GM21423 (cell line): Measurements from ENCODE around the gene MRPS14.

Experiments
- ATAC-seq: cut with Tn5 transposase; IDR thresholded peaks from one replicate; pipeline ENCODE4 v1.9.1; 2021; ENCODE audit warnings: mild to moderate bottlenecking, moderate library complexity; ENCODE audit not compliant: unreplicated experiment

Gene MRPS14

DNA sequence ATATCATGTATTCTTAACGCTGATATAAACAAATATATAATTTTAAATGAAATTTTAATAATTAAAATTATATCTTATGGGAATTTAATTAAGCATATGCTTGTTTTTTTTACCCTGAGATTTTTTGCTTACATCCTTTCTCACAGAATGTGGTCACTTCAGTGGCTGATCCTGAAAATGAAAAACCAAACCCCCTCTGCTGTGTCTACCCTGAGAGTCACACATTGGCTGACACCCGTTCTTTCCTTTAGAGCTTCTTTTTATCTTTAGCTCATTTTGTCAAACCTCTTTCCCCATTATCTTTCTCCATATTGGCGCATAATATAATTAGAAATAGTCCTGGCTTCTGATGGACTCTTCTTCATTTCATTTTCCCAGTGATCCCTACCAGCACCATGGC lies 34.2 kb downstream of the MRPS14 start:
- no peak for ATAC-seq

DNA sequence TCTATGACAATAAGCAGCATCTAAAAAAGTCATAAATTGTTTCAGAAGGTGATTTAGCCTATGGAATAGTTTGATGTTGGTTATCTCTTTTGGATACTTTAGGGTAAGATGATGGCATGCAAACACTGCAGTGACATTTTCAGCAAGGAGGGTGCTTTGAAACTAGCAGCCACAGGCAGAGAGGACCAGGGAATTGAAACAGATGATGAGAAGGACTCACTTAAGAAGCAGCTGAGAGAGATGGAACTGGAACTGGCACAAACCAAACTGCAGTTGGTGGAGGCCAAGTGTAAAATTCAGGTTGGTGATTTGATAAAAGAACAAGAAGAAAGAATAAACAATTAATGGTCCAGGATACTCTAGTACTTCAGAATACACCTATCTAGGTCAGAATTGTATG lies 34.7 kb downstream of the MRPS14 start:
- ATAC-seq: no peak

DNA sequence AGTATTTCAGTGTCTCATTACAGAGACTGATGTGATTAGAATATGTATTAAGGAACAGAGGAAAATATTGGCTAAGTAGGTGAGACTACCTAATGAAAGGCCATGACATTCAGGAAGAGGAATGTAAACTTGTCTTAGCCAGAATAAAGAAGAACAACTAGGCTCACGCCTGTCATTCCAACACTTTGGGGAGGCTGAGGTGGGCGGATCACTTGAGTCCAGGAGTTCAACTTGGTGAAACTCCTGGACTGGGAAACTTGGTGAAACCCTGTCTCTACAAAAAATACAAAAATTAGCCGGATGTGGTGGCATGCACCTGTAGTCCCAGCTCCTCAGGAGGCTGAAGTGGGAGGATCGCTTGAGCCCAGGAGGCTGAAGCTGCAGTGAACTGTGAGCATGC lies 38.3 kb downstream of the MRPS14 start:
- ATAC-seq: no peak

DNA sequence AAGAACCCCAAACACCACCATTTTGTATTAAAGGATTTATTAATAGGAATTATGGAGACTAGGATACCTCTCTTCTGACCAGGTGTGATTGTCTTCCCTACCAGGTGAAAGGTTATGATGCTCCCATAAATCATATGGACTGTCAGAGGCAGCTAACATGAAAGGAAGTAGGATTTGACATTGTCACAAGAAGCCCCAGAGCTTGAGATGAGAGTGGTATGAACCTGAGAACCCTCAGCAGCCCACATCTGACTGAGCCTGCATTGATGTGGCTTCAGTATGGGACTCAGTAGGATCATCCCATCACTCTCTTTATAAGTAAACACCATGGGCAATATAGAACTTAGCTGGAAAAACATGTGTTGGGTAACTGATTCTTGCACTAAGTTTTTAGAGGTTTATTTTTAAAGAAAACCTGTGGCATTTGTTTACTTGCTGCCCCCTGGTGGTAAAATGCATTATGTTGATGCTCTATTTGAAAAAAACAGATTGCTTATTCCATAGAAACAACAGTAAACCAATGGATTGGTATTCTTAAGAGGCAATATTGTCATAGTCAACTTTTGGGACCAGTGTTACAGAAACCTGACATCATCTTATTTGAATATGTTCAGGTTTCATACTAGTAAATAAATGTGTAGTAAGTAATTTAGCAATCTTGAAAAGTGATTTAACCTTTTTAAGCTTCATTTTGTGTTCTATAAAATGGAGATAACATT lies 40.1 kb downstream of the MRPS14 start:
- no peak for ATAC-seq

DNA sequence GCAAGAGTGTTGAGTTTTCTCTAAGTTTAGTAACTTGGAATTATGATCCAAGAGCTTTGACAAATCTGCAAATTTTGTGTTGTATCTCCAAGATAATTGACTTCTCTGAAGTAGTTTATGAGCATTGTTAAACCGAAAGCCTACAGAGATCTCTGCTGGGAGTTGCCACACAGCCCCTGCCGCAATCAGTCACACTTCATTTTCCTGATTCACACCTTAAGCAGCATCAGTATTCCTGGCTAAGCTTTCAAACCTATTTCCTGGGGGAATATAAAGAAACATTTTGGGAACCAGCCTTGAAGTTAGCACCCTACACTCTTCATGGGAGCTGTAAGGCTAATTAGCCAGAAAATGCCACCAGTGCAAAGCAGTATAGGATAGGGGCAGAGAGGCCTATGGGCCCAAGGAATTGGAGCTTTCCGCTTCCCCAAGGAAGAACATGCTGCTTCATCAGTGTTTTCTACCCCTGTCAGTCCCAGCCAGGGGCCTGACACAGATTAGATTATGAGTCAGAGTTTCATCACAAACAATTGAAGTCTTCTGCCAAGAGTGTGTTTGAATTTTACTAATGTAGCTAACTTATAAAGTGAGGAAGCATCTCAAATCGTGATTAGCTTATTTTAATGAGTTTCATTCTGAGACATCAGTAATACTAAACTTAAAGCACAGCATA lies 46.7 kb downstream of the MRPS14 start:
- no peak for ATAC-seq

GRCh38 chr1:174975764-174976163 lies 47.5 kb downstream of the MRPS14 start:
- ATAC-seq: no peak

GRCh38 chr1:174974711-174975119 lies 48.5 kb downstream of the MRPS14 start:
- ATAC-seq: no peak

- ATAC-seq: no peak
Measured at GRCh38 chr1:174971902-174972301, 51.3 kb downstream of the MRPS14 start.

DNA sequence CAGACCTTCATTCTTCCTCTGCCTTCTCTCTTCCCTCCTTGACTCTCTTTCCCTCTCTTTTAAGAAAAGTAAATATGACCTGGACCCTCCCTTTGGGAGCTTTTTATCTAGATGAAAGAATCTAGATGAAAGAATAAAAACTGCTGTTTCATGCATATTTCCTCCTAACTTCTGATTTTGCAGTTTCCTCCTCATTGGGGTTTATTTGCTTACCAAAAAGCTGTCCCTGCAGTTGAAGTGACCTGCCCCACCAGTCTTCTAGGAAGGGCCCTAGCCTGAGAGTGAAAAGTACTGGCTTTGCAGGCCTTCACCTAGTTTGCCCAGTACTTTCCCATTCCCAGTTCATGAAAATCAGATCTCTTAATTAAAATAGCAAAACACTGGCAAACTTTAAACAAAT lies 51.8 kb downstream of the MRPS14 start:
- ATAC-seq: no peak

GRCh38 chr1:174969977-174970376 lies 53.2 kb downstream of the MRPS14 start:
- ATAC-seq: peak; percentile 49

- peak; percentile 61 for ATAC-seq
Measured at GRCh38 chr1:174968750-174969244, 54.4 kb downstream of the MRPS14 start.

- no peak for ATAC-seq
Measured at GRCh38 chr1:174967845-174968705, 55.1 kb downstream of the MRPS14 start.

GRCh38 chr1:174966008-174966572 lies 57.1 kb downstream of the MRPS14 start:
- ATAC-seq: no peak

GRCh38 chr1:174965362-174966007 lies 57.7 kb downstream of the MRPS14 start:
- no peak for ATAC-seq

DNA sequence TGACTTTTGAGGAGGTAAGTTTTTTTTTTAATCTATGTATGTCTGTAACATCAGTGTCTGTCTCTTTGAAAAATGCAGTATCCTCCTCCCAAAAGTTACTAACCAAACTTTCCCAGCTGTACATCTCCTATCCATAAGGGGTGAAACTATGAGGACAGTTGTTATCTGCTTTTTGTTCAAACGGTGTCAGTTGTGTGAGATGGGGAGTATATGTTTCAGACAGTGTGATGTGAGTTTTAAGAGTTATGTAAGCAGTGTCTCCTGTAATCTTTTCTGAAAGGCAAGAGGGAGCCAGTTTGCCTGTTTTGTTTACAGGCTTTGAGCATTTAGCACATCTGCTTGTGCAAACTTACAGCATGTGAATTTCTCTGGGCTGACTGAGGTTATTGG lies 58.3 kb downstream of the MRPS14 start:
- no peak for ATAC-seq

GRCh38 chr1:174964261-174964971 lies 58.8 kb downstream of the MRPS14 start:
- peak; percentile 38 for ATAC-seq

DNA sequence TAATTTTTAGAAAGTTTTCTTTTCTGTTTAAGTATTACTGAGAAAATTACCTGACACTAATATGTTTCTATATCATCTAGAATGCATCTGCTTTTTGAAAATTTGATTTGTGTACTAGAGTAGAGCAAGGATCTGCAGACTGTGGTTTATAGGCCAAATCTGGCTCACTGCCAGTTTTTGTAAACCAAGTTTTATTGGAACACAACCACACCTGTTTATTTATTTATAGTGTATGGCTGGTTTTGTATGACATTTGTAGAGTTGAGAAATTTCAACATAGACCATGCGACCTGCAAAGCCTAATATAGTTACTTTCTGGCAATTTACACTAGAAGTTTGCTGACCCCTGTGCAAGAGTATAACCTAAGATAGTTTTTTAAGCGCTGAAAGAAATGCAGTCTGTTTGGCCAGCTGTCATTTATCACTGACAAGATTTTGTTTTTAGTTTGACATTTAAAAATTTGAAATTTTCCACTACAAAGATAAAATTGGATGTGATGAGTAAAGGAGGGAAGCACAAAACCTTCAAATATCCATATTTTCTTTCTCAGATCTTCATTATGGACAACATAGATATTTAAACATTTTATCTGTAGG lies 59.6 kb downstream of the MRPS14 start:
- no peak for ATAC-seq
